Pancreas (tissue), 10 donors: Measurements from ENCODE around the gene HNRNPA3. TPM values are rescaled to one million over a fixed set of nuclear protein-coding genes. Genes with fewer than 3 reads are reported as not detected.

Source experiments
- ATAC-seq, 4 donors: fragments of 200-7000 bp; cut with Tn5 transposase; one replicate each; pipeline versions ENCODE4 v1.8.0 to v1.9.1; 2020; ENCODE audit warnings: mild to moderate bottlenecking in 4 of 4, moderate library complexity in 4 of 4
- DNase-seq, 6 donors: peaks; one replicate each; pipeline ENCODE4 v3.0.0-alpha.2; 2020
- FAIRE-seq: peaks from 2 replicates; lab custom pipeline; 2012; peaks lifted over from hg19 to GRCh38; lab: Jason Lieb, UNC
- H3K27ac ChIP-seq, 4 donors: fragments of 200-600 bp; sonication (generic); 1 replicate in 3 of 4; 2 replicates in 1 of 4; pipeline versions ENCODE4 v1.5.0 to v1.8.0; 2020
- H3K27me3 ChIP-seq, 4 donors: fragments of 200-600 bp; one replicate each; pipeline ENCODE4 v1.8.0; 2021
- H3K36me3 ChIP-seq, 3 donors: fragments of 200-600 bp; sonication (generic) in 1 of 3; one replicate each; pipeline versions ENCODE4 v1.5.0 to v1.8.0; 2020 to 2021
- H3K4me1 ChIP-seq, 3 donors: fragments of 200-600 bp; one replicate each; pipeline ENCODE4 v1.8.0; 2021
- H3K4me3 ChIP-seq, 4 donors: fragments of 200-600 bp; sonication (generic) in 2 of 4; one replicate each; pipeline versions ENCODE4 v1.5.0 to v1.8.0; 2020 to 2021
- H3K9me3 ChIP-seq, 4 donors: fragments of 200-600 bp; one replicate each; pipeline ENCODE4 v1.8.0; 2021
- WGBS, 2 donors: extraction: QIAGEN DNeasy Blood & Tissue Kit; methylation state at CpG; one replicate each; pipeline ENCODE4 v1.1.7; 2013; 5-methylcytosine and 5-hydroxymethylcytosine counted together
- intact Hi-C, 3 donors: fragments of 100-400 bp; cut with DNase I; formaldehyde crosslinking; loops; one replicate each; pipeline versions ENCODE4 v1.11.1 to v1.14.2; 2022
- polyA plus RNA-seq, 2 donors: library from polyadenylated mRNA; stranded (reverse); fragments of 200-250 nt; gene quantifications; one replicate each; pipeline ENCODE4 v1.2.3, GENCODE V29; 2013
- total RNA-seq, 6 donors: library from RNA; stranded (reverse); fragmentation: NEBNext Ultra II Directional in 4 of 6; extraction: Animal tissue kit (Norgen Biotek cat#: 25700) in 4 of 6; gene quantifications; one replicate each; pipeline versions ENCODE4 v1.2.1 to v1.2.4, GENCODE V29; 2021 to 2023
- TF ChIP-seq, protein P1 (sequence below), 4 donors: fragments of 200-600 bp; sonication (generic) in 3 of 4; IDR thresholded peaks; one replicate each; pipeline versions ENCODE4 v1.5.0 to v1.8.0; 2021; ENCODE audit warnings: antibody characterized with exemption in 4 of 4
- donor health status: healthy with polysubstance abuse.
- donor health status: DM: no; HTN: no; CAD: no; lungs with moderate emphysema.
- donor health status: DM: no; HTN: no; CAD: no.
- donor health status: control.
- donor health status: control.
- donor health status: Bipolar disorder and iron deficiency.
- donor health status: DM: yes; HTN: yes; CAD: no.
- donor health status: DM: no; HTN: no; CAD: no.
- donor health status: DM: no; HTN: no; CAD: no.
- donor health status: DM: yes; HTN: yes; CAD: no.

The HNRNPA3 gene
- total and polyA plus RNA-seq, 8 donors = 30.3 to 96.8 (median 70.0) TPM

- H3K9me3 ChIP-seq = no peaks in the 10 kb centered on the region
- no peaks in the 10 kb centered on the region for H3K36me3 ChIP-seq
- intact Hi-C loops = loop anchor here in 1 of 3 donors (5.0 to 10.0 kb wide), 2 partner anchors 51 to 98 kb away; partner anchors contain the start of gene HNRNPA3
- TF ChIP-seq, protein P1, sequence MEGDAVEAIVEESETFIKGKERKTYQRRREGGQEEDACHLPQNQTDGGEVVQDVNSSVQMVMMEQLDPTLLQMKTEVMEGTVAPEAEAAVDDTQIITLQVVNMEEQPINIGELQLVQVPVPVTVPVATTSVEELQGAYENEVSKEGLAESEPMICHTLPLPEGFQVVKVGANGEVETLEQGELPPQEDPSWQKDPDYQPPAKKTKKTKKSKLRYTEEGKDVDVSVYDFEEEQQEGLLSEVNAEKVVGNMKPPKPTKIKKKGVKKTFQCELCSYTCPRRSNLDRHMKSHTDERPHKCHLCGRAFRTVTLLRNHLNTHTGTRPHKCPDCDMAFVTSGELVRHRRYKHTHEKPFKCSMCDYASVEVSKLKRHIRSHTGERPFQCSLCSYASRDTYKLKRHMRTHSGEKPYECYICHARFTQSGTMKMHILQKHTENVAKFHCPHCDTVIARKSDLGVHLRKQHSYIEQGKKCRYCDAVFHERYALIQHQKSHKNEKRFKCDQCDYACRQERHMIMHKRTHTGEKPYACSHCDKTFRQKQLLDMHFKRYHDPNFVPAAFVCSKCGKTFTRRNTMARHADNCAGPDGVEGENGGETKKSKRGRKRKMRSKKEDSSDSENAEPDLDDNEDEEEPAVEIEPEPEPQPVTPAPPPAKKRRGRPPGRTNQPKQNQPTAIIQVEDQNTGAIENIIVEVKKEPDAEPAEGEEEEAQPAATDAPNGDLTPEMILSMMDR (IDR thresholded peaks at IDR 0.05) = no peak
- no peak for ATAC-seq
- H3K4me1 ChIP-seq = peaks cover 27 to 39% (median 29%) of the 10 kb centered on the region in 3 donors
- no peak for DNase-seq
- H3K4me3 ChIP-seq = peak overlapping the region; percentile 85 to 99 (median 95)
- H3K27me3 ChIP-seq = no peaks in the 10 kb centered on the region
- FAIRE-seq = peak; percentile 60
- peak overlapping the region; percentile 97 to 100 (median 100) for H3K27ac ChIP-seq
- 0 to 1% methylated on average over 6 of the region's 6 CpGs for WGBS, 2 donors
Measured at GRCh38 chr2:177262958-177263450, 50.4 kb downstream of the HNRNPA3 start.

DNA sequence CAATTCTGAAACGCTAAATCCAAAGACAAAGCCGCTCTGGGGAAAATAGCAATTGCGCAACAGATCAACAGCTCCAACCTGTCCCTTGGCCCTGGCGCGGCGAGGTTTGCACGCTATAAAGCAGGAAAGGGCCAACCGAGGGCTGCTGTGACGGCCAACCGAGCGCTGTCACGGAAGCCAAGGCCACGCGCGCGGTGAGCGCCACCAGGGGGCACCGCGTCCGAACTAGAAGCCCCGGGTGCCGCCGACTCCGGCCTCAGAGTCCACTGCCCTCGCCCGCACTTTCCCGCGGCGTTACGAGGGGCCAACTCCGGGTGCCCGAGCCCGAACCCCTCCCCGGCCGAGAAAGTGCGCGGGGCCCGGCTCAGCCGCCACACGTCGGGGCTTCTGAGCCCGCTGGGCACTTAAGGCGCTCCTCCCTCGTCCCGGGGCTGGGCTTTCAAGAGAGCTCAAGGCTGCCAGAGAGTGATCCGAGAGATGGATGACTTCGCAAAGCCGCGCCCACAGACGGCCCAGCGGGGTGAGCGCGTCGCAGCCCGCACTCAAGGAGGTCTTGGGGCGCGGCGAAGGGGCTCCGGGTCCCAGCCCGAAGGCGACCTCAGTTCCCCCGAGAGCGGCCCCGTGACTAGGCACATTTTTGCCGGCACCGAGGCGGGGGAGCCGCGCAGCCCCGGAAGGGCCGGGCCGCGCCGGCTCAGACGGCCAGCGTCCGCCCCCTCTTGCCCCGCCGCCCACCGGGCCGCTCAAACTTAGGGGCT, 51.0 kb downstream of the HNRNPA3 start:
- ATAC-seq = peak; percentile 71 to 86 (median 78)
- Histone ChIP-seq H3K27me3 (no peaks in the 10 kb centered on the region), H3K27ac (peak overlapping the region; percentile 97 to 100 (median 100)), H3K9me3 (no peaks in the 10 kb centered on the region), H3K4me3 (peak overlapping the region; percentile 85 to 99 (median 95)), H3K36me3 (no peaks in the 10 kb centered on the region), H3K4me1 (peaks cover 27 to 39% (median 29%) of the 10 kb centered on the region in 3 donors)
- DNase-seq = peak; percentile 97 to 99 (median 98)
- TF ChIP-seq, protein P1 (IDR thresholded peaks at IDR 0.05) = peak; percentile 59 to 85 (median 80)
- FAIRE-seq = no peak
- WGBS, 2 donors = 0% methylated on average over 55 to 81 of the region's 81 CpGs
- intact Hi-C loops = loop anchor here in 1 of 3 donors (5.0 to 10.0 kb wide), 2 partner anchors 51 to 99 kb away; partner anchors contain the start of gene HNRNPA3

- intact Hi-C loops = loop anchor here in 1 of 3 donors (5.0 to 10.0 kb wide), 2 partner anchors 52 to 99 kb away; partner anchors contain the start of gene HNRNPA3
- H3K27me3 ChIP-seq = no peaks in the 10 kb centered on the region
- ATAC-seq = peak; percentile 3 to 48 (median 18)
- peak in 4 of 6 donors; percentile 45 to 86 (median 76) for DNase-seq
- H3K9me3 ChIP-seq = no peaks in the 10 kb centered on the region
- H3K4me1 ChIP-seq = peaks cover 27 to 39% (median 29%) of the 10 kb centered on the region in 3 donors
- no peak for FAIRE-seq
- no peaks in the 10 kb centered on the region for H3K36me3 ChIP-seq
- 0 to 1% methylated on average over 22 to 61 of the region's 61 CpGs for WGBS, 2 donors
- H3K4me3 ChIP-seq = peak overlapping the region; percentile 85 to 99 (median 95)
- TF ChIP-seq, protein P1 (IDR thresholded peaks at IDR 0.05) = no peak
- H3K27ac ChIP-seq = peak overlapping the region; percentile 97 to 100 (median 100)
Measured at GRCh38 chr2:177264209-177264692, 51.7 kb downstream of the HNRNPA3 start.

DNA sequence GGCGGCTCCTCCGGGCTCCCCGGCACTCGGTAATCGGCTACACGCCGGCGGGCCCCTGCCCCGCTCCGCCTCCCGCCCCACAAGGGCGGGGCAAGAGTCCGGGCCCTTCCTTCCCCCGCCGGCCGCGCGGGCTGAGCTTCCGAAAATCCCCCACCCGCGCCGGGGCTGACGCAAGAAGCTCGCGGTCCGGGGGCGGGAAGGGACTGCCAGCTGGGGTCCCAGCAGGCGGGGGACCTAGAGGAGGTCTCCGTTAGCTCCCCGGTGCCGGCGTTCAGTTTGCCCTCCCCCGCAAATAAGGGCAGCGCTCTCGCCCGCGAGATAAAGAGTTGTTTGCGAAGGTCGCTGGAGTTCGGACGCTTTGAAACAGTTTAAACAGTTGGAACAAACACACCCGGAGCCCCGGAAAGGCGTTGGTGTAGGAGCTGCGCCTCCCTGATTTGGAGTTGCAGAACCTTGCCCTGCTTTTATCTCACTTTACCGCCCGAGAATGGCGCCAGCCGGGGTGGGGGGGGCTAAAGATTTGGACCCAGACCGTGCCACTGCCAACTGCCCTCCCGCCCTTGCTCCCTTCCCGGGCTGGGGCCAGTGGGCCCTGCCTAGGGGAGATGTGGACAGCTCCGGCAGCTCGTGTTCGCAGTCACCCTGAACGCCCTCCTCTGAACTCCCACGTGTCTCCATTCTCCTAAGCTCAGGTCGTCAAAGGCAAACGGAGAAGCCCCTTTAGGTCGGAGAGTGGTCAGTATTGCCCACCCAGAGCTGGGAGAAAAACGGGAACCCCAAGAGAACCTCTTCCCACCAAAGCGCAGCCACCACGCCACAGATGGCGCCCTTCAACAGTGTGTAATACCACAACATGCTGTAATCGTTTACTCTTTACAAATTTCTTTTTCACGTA, 52.3 kb downstream of the HNRNPA3 start, which contains the start of gene NFE2L2:
Gene NFE2L2 (minus strand): TSS at position 35 of the 895 bp plus-strand sequence. CDS start 151 bp downstream, outside the sequence.
- FAIRE-seq (no peak), ATAC-seq (peak; percentile 78 to 85 (median 82)), DNase-seq (peak; percentile 89 to 95 (median 92))
- WGBS, 2 donors = 0 to 1% methylated on average over 61 to 66 of the region's 66 CpGs
- Histone ChIP-seq H3K27ac (peak within 1 kb of the TSS; percentile 97 to 100 (median 100)), H3K4me3 (peak within 1 kb of the TSS; percentile 85 to 99 (median 95)), H3K9me3 (no peaks in the 10 kb centered on the region), H3K27me3 (no peaks in the 10 kb centered on the region), H3K4me1 (peaks cover 24 to 35% (median 27%) of the 10 kb centered on the region in 3 donors), H3K36me3 (no peaks in the 10 kb centered on the region)
- TF ChIP-seq, protein P1 (IDR thresholded peaks at IDR 0.05) = no peak
- intact Hi-C loops = loop anchor here in 1 of 3 donors (5.0 to 10.0 kb wide), 2 partner anchors 53 to 100 kb away; partner anchors contain the start of gene HNRNPA3
